LNCaP clone FGC (cell line): ENCODE data around the gene UBL3.

ENCODE experiments used
- DNase-seq: peaks from one replicate; pipeline ENCODE4 v3.0.0-alpha.2; 2011; ENCODE audit warnings: low read depth
- H3K4me3 ChIP-seq: 2 replicates; pipeline ENCODE4 v1.5.1; 2011; ENCODE audit warnings: mild to moderate bottlenecking, low read depth, low read length, control low read depth
- TF ChIP-seq, protein P1 (sequence below): IDR thresholded peaks from 2 replicates; pipeline ENCODE4 v1.5.1; 2012; ENCODE audit warnings: mild to moderate bottlenecking; ENCODE audit not compliant: control insufficient read depth, insufficient read depth; ENCODE audit errors: extremely low read depth

UBL3 gene

DNA sequence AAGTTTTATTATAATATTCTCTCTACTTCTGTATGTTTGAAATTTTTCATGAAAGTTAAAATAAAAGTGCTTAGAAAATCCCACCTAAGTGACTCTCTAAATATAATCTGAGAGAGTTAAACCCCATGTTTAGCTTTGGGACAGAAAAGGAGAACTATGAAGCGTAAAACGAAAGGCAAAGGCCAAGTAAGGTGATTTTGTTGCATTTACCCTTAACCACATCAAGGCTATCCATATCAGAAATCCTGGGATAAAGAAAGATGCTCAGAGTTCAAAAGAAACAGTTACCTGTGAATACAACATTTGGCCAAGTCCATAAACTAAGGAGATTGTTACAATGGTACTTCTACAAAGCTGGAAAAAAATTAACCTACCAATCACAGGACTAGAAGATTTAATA, 31.3 kb downstream of the UBL3 start:
- H3K4me3 ChIP-seq = no peak overlapping the region
- no peak for DNase-seq
- TF ChIP-seq, protein P1, sequence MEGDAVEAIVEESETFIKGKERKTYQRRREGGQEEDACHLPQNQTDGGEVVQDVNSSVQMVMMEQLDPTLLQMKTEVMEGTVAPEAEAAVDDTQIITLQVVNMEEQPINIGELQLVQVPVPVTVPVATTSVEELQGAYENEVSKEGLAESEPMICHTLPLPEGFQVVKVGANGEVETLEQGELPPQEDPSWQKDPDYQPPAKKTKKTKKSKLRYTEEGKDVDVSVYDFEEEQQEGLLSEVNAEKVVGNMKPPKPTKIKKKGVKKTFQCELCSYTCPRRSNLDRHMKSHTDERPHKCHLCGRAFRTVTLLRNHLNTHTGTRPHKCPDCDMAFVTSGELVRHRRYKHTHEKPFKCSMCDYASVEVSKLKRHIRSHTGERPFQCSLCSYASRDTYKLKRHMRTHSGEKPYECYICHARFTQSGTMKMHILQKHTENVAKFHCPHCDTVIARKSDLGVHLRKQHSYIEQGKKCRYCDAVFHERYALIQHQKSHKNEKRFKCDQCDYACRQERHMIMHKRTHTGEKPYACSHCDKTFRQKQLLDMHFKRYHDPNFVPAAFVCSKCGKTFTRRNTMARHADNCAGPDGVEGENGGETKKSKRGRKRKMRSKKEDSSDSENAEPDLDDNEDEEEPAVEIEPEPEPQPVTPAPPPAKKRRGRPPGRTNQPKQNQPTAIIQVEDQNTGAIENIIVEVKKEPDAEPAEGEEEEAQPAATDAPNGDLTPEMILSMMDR = no peak

DNA sequence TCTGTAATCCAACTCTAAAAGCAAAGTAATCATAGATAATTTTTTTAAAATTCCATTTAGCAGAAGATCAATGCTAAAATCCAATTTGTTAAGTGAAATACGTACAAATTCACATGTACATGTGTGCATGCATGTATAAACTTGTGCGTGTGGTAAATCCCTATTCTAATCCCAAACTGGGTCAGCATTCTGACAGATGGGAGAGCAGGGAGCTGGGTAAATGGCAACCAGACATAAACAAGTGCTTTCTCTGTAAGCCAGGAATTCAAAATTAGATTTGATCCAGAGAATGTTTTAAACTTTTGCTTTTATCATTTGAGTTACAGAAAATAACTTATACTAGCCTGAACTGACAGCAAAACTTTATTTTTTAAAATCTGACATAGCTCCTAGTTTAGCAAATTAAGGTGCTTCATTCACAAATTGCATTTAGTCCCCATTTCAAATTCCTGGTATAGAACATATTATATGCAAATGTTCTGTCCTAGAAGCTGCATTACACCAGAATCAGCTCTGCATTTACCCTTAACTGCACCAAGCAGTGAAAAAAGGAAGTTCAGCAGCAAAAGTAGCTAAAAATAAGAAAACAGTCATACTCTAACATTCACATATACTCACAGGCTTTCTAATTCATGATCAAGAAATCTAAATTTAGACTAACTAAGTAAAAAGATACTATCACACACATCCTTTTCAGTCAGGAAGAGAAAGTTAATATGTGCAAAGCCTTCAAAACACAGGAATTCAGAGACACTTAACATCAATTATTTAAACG, 32.6 kb downstream of the UBL3 start:
- DNase-seq = no peak
- TF ChIP-seq, protein P1 = no peak
- no peak overlapping the region for H3K4me3 ChIP-seq

DNA sequence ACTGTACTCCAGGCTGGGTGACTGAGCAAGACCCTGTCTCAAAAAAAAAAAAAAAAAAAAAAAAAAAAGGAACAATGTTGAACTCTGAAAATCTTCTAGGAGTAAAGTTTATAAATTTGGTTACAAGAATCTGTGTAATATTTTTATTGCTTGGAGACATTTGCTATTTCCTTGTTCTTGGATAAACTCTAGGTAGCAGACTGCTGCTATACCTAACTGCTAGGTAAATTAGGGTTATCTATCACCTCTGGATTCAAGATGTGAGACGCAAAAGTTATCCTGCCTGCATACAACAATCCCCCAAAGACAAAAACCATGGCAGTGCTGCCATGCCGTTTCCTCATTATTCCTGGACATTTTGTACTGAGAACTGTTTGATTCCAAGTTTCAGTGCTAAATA, 33.7 kb downstream of the UBL3 start:
- TF ChIP-seq, protein P1 = no peak
- DNase-seq = no peak
- H3K4me3 ChIP-seq = no peak overlapping the region

DNA sequence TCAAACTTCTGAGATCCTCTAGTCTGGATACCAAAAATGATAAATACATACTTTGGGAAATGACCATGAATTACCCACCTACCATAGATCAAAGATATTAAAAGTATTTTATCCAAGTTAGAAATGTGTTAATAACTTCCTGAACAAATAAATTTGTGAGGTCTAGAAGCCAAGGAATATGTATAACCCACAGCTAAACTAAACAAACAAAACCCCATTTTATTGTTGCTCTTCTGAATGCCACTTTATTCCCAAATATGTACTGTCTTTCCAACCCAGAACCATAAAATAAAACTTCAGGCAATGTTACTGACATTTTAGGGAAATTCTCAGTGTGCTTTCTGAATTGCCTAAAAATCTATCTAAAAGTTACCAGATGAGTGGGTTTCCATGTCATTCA, 35.1 kb downstream of the UBL3 start:
- DNase-seq = no peak
- TF ChIP-seq, protein P1 = no peak
- no peak overlapping the region for H3K4me3 ChIP-seq

DNA sequence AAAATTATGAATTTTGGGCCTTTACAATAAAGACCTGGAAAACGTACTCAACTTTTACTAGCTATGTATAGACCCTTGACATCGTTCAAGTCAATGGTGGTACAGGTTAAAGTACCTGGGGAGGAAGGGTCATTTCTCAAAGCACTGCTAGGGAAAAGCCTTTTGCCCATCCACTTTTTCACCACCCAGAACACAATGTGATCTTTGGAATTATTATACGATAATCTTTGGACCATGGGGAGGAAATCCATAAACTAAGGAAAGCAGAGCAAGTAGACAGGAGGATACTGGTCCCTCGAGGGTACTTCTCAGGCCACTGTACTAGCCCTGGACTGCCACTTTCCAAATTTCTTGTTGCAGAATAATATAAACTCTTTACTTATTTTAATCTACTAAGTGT, 39.5 kb downstream of the UBL3 start:
- no peak overlapping the region for H3K4me3 ChIP-seq
- TF ChIP-seq, protein P1 = no peak
- DNase-seq = no peak

DNA sequence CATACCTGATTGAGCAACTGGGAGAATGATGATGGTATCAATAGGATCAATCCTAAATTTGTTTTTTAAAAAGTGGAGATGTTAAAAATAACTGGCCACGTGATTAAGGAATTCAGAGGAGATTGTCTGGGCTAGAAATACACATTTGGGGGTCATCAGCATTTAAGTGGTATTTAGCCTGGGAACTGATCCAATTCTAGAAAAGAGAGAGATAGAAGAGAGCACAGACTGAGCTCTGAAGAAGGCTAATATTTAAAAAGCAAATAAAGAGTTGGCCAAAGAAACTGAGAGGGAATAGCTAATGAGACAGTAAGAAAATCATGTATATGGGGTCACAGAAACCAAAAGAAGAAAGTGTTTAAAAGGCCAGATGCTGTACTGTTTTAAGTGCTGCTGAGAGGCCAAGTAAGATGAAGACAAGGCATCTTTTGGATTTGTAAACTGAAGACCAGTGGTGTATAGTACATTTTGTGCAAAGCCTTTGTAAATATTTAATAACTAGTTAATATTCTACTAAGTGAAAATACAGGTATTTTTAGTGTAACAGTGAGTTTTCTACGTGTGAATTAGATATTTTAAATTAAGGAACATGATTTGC, 40.2 kb downstream of the UBL3 start:
- peak; percentile 18 for DNase-seq
- H3K4me3 ChIP-seq = no peak overlapping the region
- TF ChIP-seq, protein P1 = no peak
